SK-N-SH treated with all-trans-retinoic acid at 6 μM for 48 hours (cell line): ENCODE results near the gene SLMAP.

Experiments
- ARNTL ChIP-seq: fragments of 450-650 bp; formaldehyde crosslinking; IDR thresholded peaks from 2 replicates; pipeline ENCODE4 v1.5.0; 2020; ENCODE audit warnings: low read depth, mild to moderate bottlenecking, moderate library complexity, borderline replicate concordance
- CREB5 ChIP-seq: fragments of 250-450 bp; sonication (Bioruptor Pico); IDR thresholded peaks from 2 replicates; pipeline ENCODE4 v1.5.1; 2020; ENCODE audit warnings: low read depth, mild to moderate bottlenecking, moderate library complexity
- CSDC2 ChIP-seq: fragments of 250-450 bp; sonication (Bioruptor Pico); IDR thresholded peaks from 2 replicates; pipeline ENCODE4 v1.5.0; 2020; ENCODE audit warnings: mild to moderate bottlenecking, moderate library complexity
- ISL1 ChIP-seq: fragments of 250-450 bp; sonication (Bioruptor Pico); IDR thresholded peaks from 2 replicates; pipeline ENCODE4 v2.1.2; 2022; ENCODE audit warnings: mild to moderate bottlenecking, moderate library complexity
- PATZ1 ChIP-seq: fragments of 250-450 bp; sonication (Bioruptor Pico); IDR thresholded peaks from 2 replicates; pipeline ENCODE4 v1.8.0; 2020; ENCODE audit warnings: mild to moderate bottlenecking, moderate library complexity, borderline replicate concordance
- POU6F1 ChIP-seq: fragments of 250-450 bp; sonication (Bioruptor Pico); IDR thresholded peaks from 2 replicates; pipeline ENCODE4 v1.8.0; 2021; ENCODE audit warnings: low read depth, mild to moderate bottlenecking, moderate library complexity, borderline replicate concordance
- PPARA ChIP-seq: fragments of 250-450 bp; sonication (Bioruptor Pico); IDR thresholded peaks from 2 replicates; pipeline ENCODE4 v1.5.0; 2020; ENCODE audit warnings: mild to moderate bottlenecking, borderline replicate concordance
- TSHZ2 ChIP-seq: fragments of 250-450 bp; sonication (Bioruptor Pico); IDR thresholded peaks from 2 replicates; pipeline ENCODE4 v1.5.0; 2020; ENCODE audit warnings: mild to moderate bottlenecking, moderate library complexity
- ZFP3 ChIP-seq: fragments of 250-450 bp; sonication (Bioruptor Pico); IDR thresholded peaks from 2 replicates; pipeline ENCODE4 v1.5.0; 2020; ENCODE audit warnings: mild to moderate bottlenecking, moderate library complexity

GRCh38 chr3:57833763-57834162 is 77.7 kb downstream of the SLMAP start:
- TF ChIP-seq ARNTL (no peak), ZFP3 (CRISPR knock-in tag) (no peak), PPARA (CRISPR knock-in tag) (no peak), ISL1 (CRISPR knock-in tag) (no peak), TSHZ2 (CRISPR knock-in tag) (no peak), CSDC2 (CRISPR knock-in tag) (no peak), POU6F1 (CRISPR knock-in tag) (no peak), PATZ1 (CRISPR knock-in tag) (no peak), CREB5 (no peak)
